Measurements from ENCODE around the gene ZNF775.
A peak's percentile ranks its signal among the peaks of the same experiment; 100 is the strongest.

Gene ZNF775

DNA sequence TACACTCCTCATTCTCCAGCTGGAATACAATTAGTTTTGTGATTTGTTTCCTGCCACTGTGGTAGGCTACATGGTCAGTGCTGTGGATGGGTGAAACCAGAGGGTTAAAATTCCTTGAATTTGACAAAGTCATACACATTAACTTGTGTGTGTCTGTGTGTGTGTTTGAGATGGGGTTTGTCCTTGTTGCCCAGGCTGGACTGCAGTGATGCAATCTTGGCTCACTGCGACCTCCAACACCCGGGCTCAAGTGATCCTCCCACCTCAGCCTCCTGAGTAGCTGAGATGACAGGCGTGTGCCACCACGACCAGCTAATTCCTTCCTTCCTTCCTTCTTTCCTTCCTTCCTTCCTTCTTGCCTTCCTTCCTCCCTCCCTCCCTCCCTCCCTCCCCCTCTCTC, 46.5 kb downstream of the ZNF775 start:
- TF ChIP-seq CTCF (IDR thresholded peaks at IDR 0.05; ENCODE audit: low read depth, low read length, missing control alignments): no peak
- H3K4me3 ChIP-seq (ENCODE audit: low read depth, low read length): no peak overlapping the region
- in situ Hi-C loops (cut with HindIII; ENCODE audit: low sequenced_read_pairs): no loop called here
- DNase-seq (ENCODE audit: low read depth): no peak

GRCh38 chr7:150428671-150429451, 49.7 kb downstream of the ZNF775 start:
- no peak overlapping the region for H3K4me3 ChIP-seq (ENCODE audit: low read depth, low read length)
- in situ Hi-C loops (cut with HindIII; ENCODE audit: low sequenced_read_pairs): no loop called here
- DNase-seq (ENCODE audit: low read depth): peak; percentile 72
- TF ChIP-seq CTCF (IDR thresholded peaks at IDR 0.05; ENCODE audit: low read depth, low read length, missing control alignments): no peak

GRCh38 chr7:150429699-150430098, 50.6 kb downstream of the ZNF775 start:
- in situ Hi-C loops (cut with HindIII; ENCODE audit: low sequenced_read_pairs): no loop called here
- TF ChIP-seq CTCF (IDR thresholded peaks at IDR 0.05; ENCODE audit: low read depth, low read length, missing control alignments): no peak
- no peak overlapping the region for H3K4me3 ChIP-seq (ENCODE audit: low read depth, low read length)
- no peak for DNase-seq (ENCODE audit: low read depth)

DNA sequence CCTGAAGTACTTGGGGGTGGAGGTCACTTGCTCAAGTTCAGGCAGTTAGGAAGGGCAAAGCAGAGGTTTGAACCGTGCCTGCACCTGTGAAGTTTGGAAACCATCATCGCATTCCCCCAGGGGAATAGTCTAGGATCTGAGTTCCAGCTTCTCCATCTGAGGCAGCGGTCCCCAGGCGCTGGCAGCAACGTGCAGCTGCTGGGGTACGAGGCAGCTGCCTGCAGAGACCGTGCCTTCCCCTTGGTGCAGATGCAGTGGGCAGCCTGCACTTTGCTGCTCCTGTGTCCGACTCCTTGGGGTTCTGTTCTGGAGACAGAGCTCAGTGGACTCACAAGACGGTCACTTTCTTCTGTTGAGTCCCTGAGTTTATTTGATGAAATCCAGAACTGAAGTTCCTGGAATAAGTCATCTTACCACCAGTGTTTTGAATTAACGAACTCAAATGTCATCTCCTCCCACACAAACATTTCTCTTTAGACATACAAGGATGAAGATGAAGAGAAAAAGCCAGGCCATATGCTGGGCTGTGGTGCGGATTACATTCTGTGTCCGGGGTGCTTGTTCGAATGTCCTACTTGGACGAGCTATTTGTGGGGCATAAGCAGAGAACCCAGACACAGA, 51.4 kb downstream of the ZNF775 start:
- no peak overlapping the region for H3K4me3 ChIP-seq (ENCODE audit: low read depth, low read length)
- in situ Hi-C loops (cut with HindIII; ENCODE audit: low sequenced_read_pairs): no loop called here
- no peak for TF ChIP-seq CTCF (IDR thresholded peaks at IDR 0.05; ENCODE audit: low read depth, low read length, missing control alignments)
- DNase-seq (ENCODE audit: low read depth): no peak

DNA sequence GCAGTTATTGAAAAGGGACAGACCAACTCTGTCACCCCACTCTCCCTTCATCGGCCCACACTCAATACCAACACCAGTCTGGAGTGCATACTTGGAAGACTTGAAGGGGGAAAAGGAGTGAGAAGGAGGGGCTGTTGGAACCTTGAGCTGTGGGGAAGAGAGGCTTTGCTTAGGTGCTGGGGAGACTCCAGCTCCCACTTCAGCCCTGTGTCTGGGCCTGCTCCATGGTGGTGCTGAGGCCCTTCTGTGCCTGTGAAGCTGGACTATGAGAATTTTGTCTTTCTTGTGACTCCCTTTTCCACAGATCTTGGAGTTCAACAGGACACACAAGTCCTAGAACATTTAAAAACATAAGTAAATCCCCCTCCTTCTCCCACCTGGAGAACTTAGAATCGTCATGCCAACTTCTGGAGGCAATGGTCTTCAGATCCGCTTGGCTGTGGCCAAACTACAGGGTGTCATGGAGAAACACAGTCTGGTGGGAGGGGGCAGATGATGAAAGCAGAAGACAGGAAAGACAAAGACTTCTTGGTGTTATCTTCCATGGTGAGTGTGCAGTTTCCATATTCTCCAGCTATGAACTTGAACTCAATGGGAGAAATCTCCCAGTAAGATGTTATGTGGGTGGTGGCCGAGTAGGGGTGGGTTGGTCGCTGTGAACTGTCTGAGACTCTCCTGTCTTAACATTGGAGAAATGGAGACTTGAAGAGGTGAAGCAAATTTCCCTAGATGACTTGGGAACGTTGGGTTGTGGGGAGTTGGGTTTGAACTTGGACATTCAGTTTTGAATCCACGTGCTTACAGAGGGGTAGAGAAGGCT, 52.9 kb downstream of the ZNF775 start:
- DNase-seq (ENCODE audit: low read depth): no peak
- TF ChIP-seq CTCF (IDR thresholded peaks at IDR 0.05; ENCODE audit: low read depth, low read length, missing control alignments): no peak
- no peak overlapping the region for H3K4me3 ChIP-seq (ENCODE audit: low read depth, low read length)
- in situ Hi-C loops (cut with HindIII; ENCODE audit: low sequenced_read_pairs): no loop called here
